Vagina (tissue), 2 donors: Measurements from ENCODE around the gene TOR3A.

Experiments
- CTCF ChIP-seq, 3 experiments: fragments of 450-650 bp in 2 of 3; fragments of 200-600 bp in 1 of 3; sonication (generic) in 1 of 3; IDR thresholded peaks; one replicate each; pipeline ENCODE4 v1.5.1; 2017 to 2019; ENCODE audit warnings: antibody characterized with exemption in 3 of 3, mild to moderate bottlenecking in 2 of 3, moderate library complexity in 2 of 3
- POLR2A ChIP-seq, 2 donors: fragments of 450-650 bp; IDR thresholded peaks; one replicate each; pipeline ENCODE4 v1.6.1; 2017; ENCODE audit warnings: antibody characterized with exemption in 2 of 2, mild to moderate bottlenecking in 2 of 2, moderate library complexity in 2 of 2
- POLR2AphosphoS5 ChIP-seq, 2 donors: sonication (generic); formaldehyde crosslinking; IDR thresholded peaks; one replicate each; pipeline ENCODE4 v1.9.0; 2017; ENCODE audit warnings: antibody characterized with exemption in 2 of 2, mild to moderate bottlenecking in 2 of 2, low read depth in 1 of 2; ENCODE audit not compliant: insufficient read depth in 1 of 2

GRCh38 chr1:179087665-179088064 is 5.8 kb downstream of the TOR3A start:
- TF ChIP-seq POLR2A (IDR thresholded peaks at IDR 0.05) (no peak), CTCF (IDR thresholded peaks at IDR 0.05) (no peak), POLR2AphosphoS5 (IDR thresholded peaks at IDR 0.05; ENCODE audit: insufficient read depth in 1 of 2, low read depth in 1 of 2) (no peak)
